Mesothelial cell of epicardium (in vitro differentiated cells): ENCODE data around the gene SLC15A1. TPM values are rescaled to one million over a fixed set of nuclear protein-coding genes. Genes with fewer than 3 reads are reported as not detected.
A peak's percentile ranks its signal among the peaks of the same experiment; 100 is the strongest.

Experiments
- DNase-seq, 2 experiments: peaks; one replicate each; pipeline ENCODE4 v3.0.0; 2021; ENCODE audit warnings: low spot score in 2 of 2; ENCODE audit not compliant: unreplicated experiment in 2 of 2
- H3K27ac Mint-ChIP-seq: 2 replicates; pipeline ENCODE4 v1.8.0; 2021; ENCODE audit warnings: mixed read lengths
- H3K27me3 Mint-ChIP-seq: 2 replicates; pipeline ENCODE4 v1.8.0; 2021; ENCODE audit warnings: low read depth, mixed read lengths
- H3K36me3 Mint-ChIP-seq: 2 replicates; pipeline ENCODE4 v1.8.0; 2021; ENCODE audit warnings: mixed read lengths
- H3K4me1 Mint-ChIP-seq: 2 replicates; pipeline ENCODE4 v1.8.0; 2021; ENCODE audit warnings: mixed read lengths
- H3K4me3 Mint-ChIP-seq: 2 replicates; pipeline ENCODE4 v1.8.0; 2021; ENCODE audit warnings: mild to moderate bottlenecking, moderate library complexity, mixed read lengths
- H3K9me3 Mint-ChIP-seq: 2 replicates; pipeline ENCODE4 v1.8.0; 2021; ENCODE audit warnings: mixed read lengths
- total RNA-seq: library from RNA; stranded (reverse); gene quantifications from 3 replicates; pipeline ENCODE4 v1.2.1, GENCODE V29; 2021
- TF ChIP-seq, protein P1 (sequence below): fragments of 200-600 bp; sonication (generic); IDR thresholded peaks from one replicate; pipeline ENCODE4 v1.5.0; 2021; ENCODE audit warnings: antibody characterized with exemption; ENCODE audit not compliant: unreplicated experiment

The SLC15A1 gene
- total RNA-seq, 1 donor from 2014 or later = 1.0 TPM

DNA sequence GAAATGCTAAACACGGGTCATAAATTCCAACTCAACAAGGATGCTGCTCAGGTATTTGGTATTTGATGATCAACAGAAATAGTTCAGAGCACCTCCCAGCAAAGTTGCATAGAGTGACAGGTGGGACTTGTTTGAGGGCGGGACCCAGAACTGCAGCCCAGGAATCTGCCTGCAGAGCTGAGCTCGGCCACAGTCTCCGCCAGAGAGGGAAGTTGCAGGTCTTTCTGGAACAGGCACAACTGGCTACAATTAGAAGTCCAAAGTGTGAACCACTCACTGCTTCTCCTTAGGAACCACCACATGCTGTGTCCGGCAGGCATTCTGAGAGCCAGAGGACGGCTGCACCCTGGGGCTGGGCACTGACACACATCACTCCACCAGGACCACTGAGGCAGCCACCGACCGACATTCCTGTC lies 1.1 kb downstream of the SLC15A1 start:
- DNase-seq = peak in 1 of 2 experiments; percentile 48
- H3K36me3 Mint-ChIP-seq = peaks cover 4% of the 10 kb centered on the region
- peak overlapping the region; percentile 62 for H3K4me3 Mint-ChIP-seq
- TF ChIP-seq, protein P1, sequence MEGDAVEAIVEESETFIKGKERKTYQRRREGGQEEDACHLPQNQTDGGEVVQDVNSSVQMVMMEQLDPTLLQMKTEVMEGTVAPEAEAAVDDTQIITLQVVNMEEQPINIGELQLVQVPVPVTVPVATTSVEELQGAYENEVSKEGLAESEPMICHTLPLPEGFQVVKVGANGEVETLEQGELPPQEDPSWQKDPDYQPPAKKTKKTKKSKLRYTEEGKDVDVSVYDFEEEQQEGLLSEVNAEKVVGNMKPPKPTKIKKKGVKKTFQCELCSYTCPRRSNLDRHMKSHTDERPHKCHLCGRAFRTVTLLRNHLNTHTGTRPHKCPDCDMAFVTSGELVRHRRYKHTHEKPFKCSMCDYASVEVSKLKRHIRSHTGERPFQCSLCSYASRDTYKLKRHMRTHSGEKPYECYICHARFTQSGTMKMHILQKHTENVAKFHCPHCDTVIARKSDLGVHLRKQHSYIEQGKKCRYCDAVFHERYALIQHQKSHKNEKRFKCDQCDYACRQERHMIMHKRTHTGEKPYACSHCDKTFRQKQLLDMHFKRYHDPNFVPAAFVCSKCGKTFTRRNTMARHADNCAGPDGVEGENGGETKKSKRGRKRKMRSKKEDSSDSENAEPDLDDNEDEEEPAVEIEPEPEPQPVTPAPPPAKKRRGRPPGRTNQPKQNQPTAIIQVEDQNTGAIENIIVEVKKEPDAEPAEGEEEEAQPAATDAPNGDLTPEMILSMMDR = no peak
- no peak overlapping the region for H3K27ac Mint-ChIP-seq
- peaks cover 13% of the 10 kb centered on the region for H3K9me3 Mint-ChIP-seq
- peaks cover 46% of the 10 kb centered on the region for H3K27me3 Mint-ChIP-seq
- H3K4me1 Mint-ChIP-seq = peaks cover 9% of the 10 kb centered on the region

DNA sequence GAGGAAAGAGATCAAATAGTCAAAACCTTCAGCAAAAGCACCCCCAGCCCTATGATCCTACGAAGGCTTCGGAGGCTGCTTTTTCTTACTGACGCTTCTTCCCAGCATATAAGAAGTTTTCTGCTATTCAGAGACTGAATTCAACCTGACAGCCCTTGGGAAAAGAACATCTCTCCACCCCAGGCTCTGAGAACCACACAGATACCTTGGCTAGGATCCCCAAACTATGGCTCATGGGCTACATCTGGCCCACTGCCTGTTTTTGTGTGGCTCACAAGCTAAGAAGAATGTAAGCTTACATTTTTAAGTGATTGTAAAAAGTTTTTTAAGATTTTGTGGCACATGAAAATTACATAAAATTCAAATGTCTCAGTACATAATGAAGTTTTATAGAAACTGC lies 3.0 kb downstream of the SLC15A1 start:
- no peak for DNase-seq
- Mint-ChIP-seq H3K36me3 (peaks cover 4% of the 10 kb centered on the region), H3K27me3 (peaks cover 44% of the 10 kb centered on the region), H3K27ac (no peak overlapping the region), H3K4me3 (no peak overlapping the region), H3K9me3 (peaks cover 17% of the 10 kb centered on the region), H3K4me1 (peaks cover 9% of the 10 kb centered on the region)
- TF ChIP-seq, protein P1 = no peak

DNA sequence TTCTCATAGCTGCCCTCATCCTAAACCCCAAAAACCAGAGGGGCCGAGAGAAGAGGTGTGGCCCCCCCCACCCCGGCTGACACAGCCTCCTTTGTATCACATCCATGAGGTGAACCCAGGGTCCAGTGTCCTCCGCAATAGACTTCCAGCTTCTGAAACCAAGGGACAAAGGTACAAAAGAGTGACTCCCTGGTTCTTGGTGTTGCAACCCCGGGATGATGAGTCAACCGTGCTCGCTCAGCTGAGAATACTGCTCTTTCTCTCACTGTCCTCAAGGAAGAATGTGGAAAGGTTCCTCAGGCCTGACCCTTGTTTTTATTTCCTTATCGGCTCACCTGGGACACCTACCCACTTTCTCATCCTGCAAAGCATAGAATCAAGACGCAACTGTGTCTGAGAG lies 5.5 kb downstream of the SLC15A1 start:
- TF ChIP-seq, protein P1 = no peak

DNA sequence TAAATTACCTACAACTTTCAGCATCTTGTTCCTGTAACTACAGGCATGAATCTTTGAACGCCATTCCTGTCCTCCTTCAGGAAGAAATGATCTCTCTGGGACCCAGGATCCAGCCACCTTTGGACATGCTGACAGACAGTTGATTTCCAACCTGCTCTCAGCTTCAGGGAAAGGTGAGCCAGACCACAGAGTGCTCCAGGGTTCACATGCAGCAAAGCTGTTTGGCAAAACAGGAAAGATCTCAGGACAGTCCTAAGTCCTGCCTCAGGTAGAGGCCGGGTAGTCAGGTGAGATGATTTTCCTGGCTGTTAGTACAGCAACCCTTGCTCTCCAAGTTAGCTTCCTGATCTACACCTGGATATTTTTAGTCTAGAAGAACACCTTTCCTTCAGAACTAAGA lies 9.1 kb downstream of the SLC15A1 start:
- no peaks in the 10 kb centered on the region for H3K4me1 Mint-ChIP-seq
- H3K4me3 Mint-ChIP-seq = no peak overlapping the region
- no peak overlapping the region for H3K27ac Mint-ChIP-seq

More for the DNA sequence above, 5.5 kb downstream of the SLC15A1 start:
- DNase-seq = no peak
- Mint-ChIP-seq H3K9me3 (peaks cover 5% of the 10 kb centered on the region), H3K36me3 (no peaks in the 10 kb centered on the region), H3K27ac (no peak overlapping the region), H3K27me3 (peaks cover 25% of the 10 kb centered on the region), H3K4me3 (no peak overlapping the region), H3K4me1 (peaks cover 9% of the 10 kb centered on the region)

DNA sequence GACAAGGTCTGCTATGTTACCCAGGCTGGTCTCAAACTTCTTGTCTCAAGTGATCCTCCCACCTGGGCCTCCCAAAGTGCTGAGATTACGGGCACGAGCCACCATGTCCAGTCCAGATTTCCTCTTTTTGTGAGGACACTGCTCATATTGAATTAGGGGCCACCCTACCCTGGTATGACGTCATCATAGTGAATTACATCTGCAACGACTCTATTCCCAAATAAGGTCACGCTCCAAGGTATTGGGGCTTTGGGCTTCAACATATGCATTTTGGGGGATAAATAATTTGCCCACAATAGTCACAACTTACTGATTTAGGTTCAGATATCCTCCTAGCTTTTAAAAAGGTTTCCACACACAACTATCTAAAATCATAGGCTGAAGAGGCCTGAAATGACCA lies 9.5 kb downstream of the SLC15A1 start:
- Mint-ChIP-seq H3K27ac (no peak overlapping the region), H3K27me3 (no peaks in the 10 kb centered on the region), H3K36me3 (no peaks in the 10 kb centered on the region), H3K9me3 (peaks cover 14% of the 10 kb centered on the region), H3K4me1 (no peaks in the 10 kb centered on the region), H3K4me3 (no peak overlapping the region)
- DNase-seq = no peak
- TF ChIP-seq, protein P1 = no peak

More for the DNA sequence above, 9.1 kb downstream of the SLC15A1 start:
- TF ChIP-seq, protein P1 = no peak
- Mint-ChIP-seq H3K9me3 (peaks cover 12% of the 10 kb centered on the region), H3K36me3 (no peaks in the 10 kb centered on the region), H3K27me3 (no peaks in the 10 kb centered on the region)
- DNase-seq = no peak
